Breast epithelium (tissue), 3 donors: Measurements from ENCODE around the gene ELK1.
"Not testable (repeated sequence)": the region's sequence is repeated elsewhere in the genome, so short reads cannot be mapped to it uniquely, and the experiment has no call there.

Experiments
- CTCF ChIP-seq, 3 donors: fragments of 450-650 bp; IDR thresholded peaks; one replicate each; pipeline ENCODE4 v1.5.1; 2016 to 2017; ENCODE audit warnings: antibody characterized with exemption in 3 of 3, mild to moderate bottlenecking in 3 of 3, moderate library complexity in 3 of 3
- POLR2AphosphoS5 ChIP-seq, 3 donors: sonication (generic); formaldehyde crosslinking; IDR thresholded peaks; one replicate each; pipeline ENCODE4 v1.6.1; 2017; ENCODE audit warnings: antibody characterized with exemption in 3 of 3

GRCh38 chrX:47665797-47666196 is 15.4 kb upstream of the ELK1 start:
- TF ChIP-seq CTCF, POLR2AphosphoS5 (IDR thresholded peaks at IDR 0.05): not testable (repeated sequence)
